GM12878 (cell line): ENCODE data around the gene ITPR2. TPM values are rescaled to one million over a fixed set of nuclear protein-coding genes. Genes with fewer than 3 reads are reported as not detected.

Experiments used
- ATAC-seq: fragments of 200-7000 bp; cut with Tn5 transposase; 3 replicates; pipeline ENCODE4 v1.9.1; 2020; ENCODE audit warnings: mild to moderate bottlenecking, moderate library complexity
- BruUV-seq: library from RNA; stranded (reverse); fragments of 400-500 nt; replicated peaks from 2 replicates; lab custom pipeline; 2021; lab: Mats Ljungman, UMichigan
- CTCF ChIA-PET: fragments of 300-600 bp; sonication (Branson Sonifier 250); formaldehyde crosslinking; extraction: SDS; loops from one replicate; lab custom pipeline; 2021; ENCODE audit warnings: inconsistent platforms; lab: Yijun Ruan, JAX
- POLR2A ChIA-PET: fragments of 350-600 bp; formaldehyde crosslinking; extraction: SDS; loops from one replicate; lab custom pipeline; 2021; ENCODE audit warnings: inconsistent platforms; lab: Charles Lee
- RAD21 ChIA-PET: fragments of 300-600 bp; sonication (Branson Sonifier 250); formaldehyde crosslinking; loops from one replicate; lab custom pipeline; 2023; ENCODE audit warnings: antibody characterized with exemption; ENCODE audit not compliant: unreplicated experiment; lab: Charles Lee
- SMC1A ChIA-PET: fragments of 300-600 bp; sonication (Branson Sonifier 250); formaldehyde crosslinking; loops from one replicate; lab custom pipeline; 2023; ENCODE audit not compliant: unreplicated experiment, uncharacterized antibody; lab: Charles Lee
- DNase-seq: peaks from one replicate; pipeline ENCODE4 v3.0.0-alpha.2; 2011; ENCODE audit warnings: low read depth, low spot score
- FAIRE-seq: peaks from 3 replicates; lab custom pipeline; 2011; peaks lifted over from hg19 to GRCh38; lab: Jason Lieb, UNC
- H2AFZ ChIP-seq: 2 replicates; pipeline ENCODE4 v1.6.0; 2011; ENCODE audit warnings: low read depth, low read length, control low read depth; ENCODE audit not compliant: control insufficient read depth
- H3K27ac ChIP-seq: 2 replicates; pipeline ENCODE4 v1.5.1; 2011; ENCODE audit warnings: control low read depth; ENCODE audit not compliant: control insufficient read depth, insufficient read depth
- H3K27me3 ChIP-seq, 2 experiments: replicated peaks in 1 of 2; 2 replicates each; pipeline versions ENCODE4 v1.6.0 to v1.6.1; 2011; ENCODE audit warnings: low read length in 1 of 2; ENCODE audit not compliant: control insufficient read depth in 2 of 2, insufficient read depth in 2 of 2
- H3K36me3 ChIP-seq, 2 experiments: 2 replicates each; pipeline ENCODE4 v1.5.1; 2011; ENCODE audit warnings: low read length in 1 of 2; ENCODE audit not compliant: control insufficient read depth in 2 of 2, insufficient read depth in 2 of 2
- H3K4me1 ChIP-seq: 2 replicates; pipeline ENCODE4 v1.6.1; 2011; ENCODE audit warnings: mild to moderate bottlenecking, low read length, moderate library complexity, mixed read lengths; ENCODE audit not compliant: control insufficient read depth, insufficient read depth
- H3K4me2 ChIP-seq: 2 replicates; pipeline ENCODE4 v1.6.0; 2011; ENCODE audit warnings: control low read depth; ENCODE audit not compliant: control insufficient read depth, insufficient read depth
- H3K4me3 ChIP-seq: fragments of 200-600 bp; sonication (generic); 2 replicates; pipeline ENCODE4 v1.5.1; 2016
- H3K79me2 ChIP-seq: 2 replicates; pipeline ENCODE4 v1.6.0; 2011; ENCODE audit warnings: low read length; ENCODE audit not compliant: control insufficient read depth, insufficient read depth
- H3K9ac ChIP-seq: 2 replicates; pipeline ENCODE4 v1.8.0; 2011; ENCODE audit warnings: low read length, control low read depth, mixed read lengths; ENCODE audit not compliant: control insufficient read depth, insufficient read depth
- H3K9me3 ChIP-seq: replicated peaks from 3 replicates; pipeline ENCODE4 v1.5.1; 2011; ENCODE audit warnings: mild to moderate bottlenecking, low read length; ENCODE audit not compliant: control insufficient read depth, insufficient read depth
- H4K20me1 ChIP-seq: 2 replicates; pipeline ENCODE4 v1.6.0; 2011; ENCODE audit not compliant: control insufficient read depth, insufficient read depth
- BMI1 ChIP-seq: fragments of 450-650 bp; IDR thresholded peaks from 2 replicates; pipeline ENCODE4 v1.6.1; 2016; ENCODE audit warnings: mild to moderate bottlenecking, moderate library complexity, borderline replicate concordance
- EZH2 ChIP-seq: IDR thresholded peaks from 2 replicates; pipeline ENCODE4 v1.6.1; 2012; ENCODE audit warnings: low read depth, mild to moderate bottlenecking, control low read depth, inconsistent platforms, low read length, borderline replicate concordance; ENCODE audit not compliant: control insufficient read depth
- JUNB ChIP-seq: IDR thresholded peaks from 2 replicates; pipeline ENCODE4 v1.6.1; 2016; ENCODE audit warnings: antibody characterized with exemption, mild to moderate bottlenecking
- PAX8 ChIP-seq: fragments of 450-650 bp; IDR thresholded peaks from 2 replicates; pipeline ENCODE4 v1.6.1; 2017; ENCODE audit warnings: mild to moderate bottlenecking, moderate library complexity
- POU2F2 ChIP-seq: IDR thresholded peaks from 3 replicates; pipeline ENCODE4 v1.6.1; 2011; ENCODE audit warnings: low read depth, mild to moderate bottlenecking, low read length, borderline replicate concordance
- USF1 ChIP-seq: IDR thresholded peaks from 2 replicates; pipeline ENCODE4 v1.6.1; 2011; ENCODE audit warnings: borderline replicate concordance, low read depth, mild to moderate bottlenecking, moderate library complexity, mixed read lengths, low read length; ENCODE audit not compliant: insufficient read depth; ENCODE audit errors: extremely low read length
- ZBTB11 ChIP-seq: fragments of 450-650 bp; formaldehyde crosslinking; IDR thresholded peaks from 2 replicates; pipeline ENCODE4 v1.5.0; 2022; ENCODE audit warnings: mild to moderate bottlenecking, missing genetic modification characterization
- ZNF274 ChIP-seq: IDR thresholded peaks from one replicate; pipeline ENCODE4 v1.8.0; 2011; ENCODE audit not compliant: insufficient read length, insufficient read depth
- WGBS: methylation state at CpG from one replicate; pipeline ENCODE4 v1.1.6; 2016; ENCODE audit warnings: low lambda C conversion rate; ENCODE audit not compliant: insufficient replicate concordance, insufficient coverage; ENCODE audit errors: missing lambda C conversion rate; 5-methylcytosine and 5-hydroxymethylcytosine counted together
- in situ Hi-C: fragments of 300-500 bp; cut with MboI; formaldehyde crosslinking; loops from 9 replicates; pipeline ENCODE4 v1.14.3; 2018; ENCODE audit warnings: mixed read lengths
- intact Hi-C: fragments of 100-400 bp; cut with micrococcal nuclease; formaldehyde crosslinking; loops from one replicate; pipeline ENCODE4 v1.14.2; 2022; ENCODE audit not compliant: unreplicated experiment
- polyA plus RNA-seq, 11 experiments: library from polyadenylated mRNA; depleted of rRNA in 4 of 11; unstranded in 6 of 11; stranded (reverse) in 5 of 11; fragments of >200 nt; fragmentation: Nextera tagmentation in 4 of 11; fragmentation: Illumina TruSeq in 1 of 11; extraction: Ambion mirVana in 4 of 11; extraction: Trizol in 1 of 11; gene quantifications; 1 replicate in 1 of 11; 2 replicates in 10 of 11; pipeline versions ENCODE4 v1.2.1 to v1.2.3, GENCODE V29; 2011 to 2016; ENCODE audit warnings: inconsistent platforms in 2 of 11, missing spikeins in 2 of 11, low read depth in 1 of 11
- total RNA-seq, 4 experiments: library from RNA; depleted of rRNA in 3 of 4; stranded (reverse); fragments of >200 nt in 3 of 4; fragmentation: Illumina TruSeq in 1 of 4; extraction: Trizol in 1 of 4; gene quantifications; 2 replicates each; pipeline versions ENCODE4 v1.2.1 to v1.2.3, GENCODE V29; 2013 to 2021
- TF ChIP-seq, protein P1 (sequence below): IDR thresholded peaks from 2 replicates; pipeline ENCODE4 v1.6.1; 2011; ENCODE audit warnings: mild to moderate bottlenecking, low read depth, low read length, moderate library complexity; ENCODE audit not compliant: insufficient replicate concordance

The ITPR2 gene
- total and polyA plus RNA-seq, 10 of the 15 experiments (the other 5 are each of a cell fraction or from before 2014, with no cell fraction given): 7.5 to 76.2 (median 47.1) TPM

DNA sequence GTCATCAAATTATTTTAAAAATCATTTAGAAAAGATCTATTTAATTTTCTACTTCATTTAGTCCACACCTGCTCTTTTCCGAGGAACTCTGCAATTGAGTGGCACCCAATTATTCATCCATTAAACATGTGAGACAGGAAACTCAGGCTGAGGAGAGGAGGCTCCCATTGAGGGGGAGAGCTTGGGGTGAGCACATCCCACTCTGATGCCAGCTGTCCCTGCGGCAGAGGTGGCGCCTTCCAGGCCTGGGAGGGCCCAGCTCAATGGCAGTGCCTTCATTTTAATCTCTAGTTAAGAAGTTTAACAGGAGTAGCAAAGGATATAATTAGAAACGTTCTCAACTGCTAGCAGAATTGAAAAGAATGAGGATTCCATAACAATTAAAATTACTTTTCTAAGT is 92.0 kb downstream of the ITPR2 start:
- no TSS peak for BruUV-seq
- peaks cover 28% of the 10 kb centered on the region for H3K79me2 ChIP-seq
- CTCF ChIA-PET: interaction anchor here (1.1 to 1.5 kb wide), 2 partner anchors 9 to 90 kb away, joined by 3 to 4 read pairs; no protein-coding TSS in a partner anchor
- RAD21 ChIA-PET: no interaction called here
- ATAC-seq (no peak), DNase-seq (no peak), FAIRE-seq (no peak)
- H3K4me1 ChIP-seq: peaks cover 6% of the 10 kb centered on the region
- no peaks in the 10 kb centered on the region for H3K27me3 ChIP-seq
- H3K4me3 ChIP-seq: no peak overlapping the region
- POLR2A ChIA-PET: interaction anchor here (1.5 to 1.7 kb wide), 3 partner anchors 22 to 105 kb away, joined by 3 to 4 read pairs (median 4); no protein-coding TSS in a partner anchor
- H3K27ac ChIP-seq: no peak overlapping the region
- peaks cover 0 to 2% of the 10 kb centered on the region in 2 experiments; a peak in 3 of 4 replicates for H3K36me3 ChIP-seq
- intact Hi-C loops: no loop called here
- H3K9me3 ChIP-seq: peaks cover 9% of the 10 kb centered on the region
- H3K9ac ChIP-seq: no peak overlapping the region
- TF ChIP-seq ZBTB11 (no peak), BMI1 (no peak), EZH2 (no peak), POU2F2 (no peak), ZNF274 (no peak), USF1 (no peak), JUNB (no peak), PAX8 (no peak)
- TF ChIP-seq, protein P1, sequence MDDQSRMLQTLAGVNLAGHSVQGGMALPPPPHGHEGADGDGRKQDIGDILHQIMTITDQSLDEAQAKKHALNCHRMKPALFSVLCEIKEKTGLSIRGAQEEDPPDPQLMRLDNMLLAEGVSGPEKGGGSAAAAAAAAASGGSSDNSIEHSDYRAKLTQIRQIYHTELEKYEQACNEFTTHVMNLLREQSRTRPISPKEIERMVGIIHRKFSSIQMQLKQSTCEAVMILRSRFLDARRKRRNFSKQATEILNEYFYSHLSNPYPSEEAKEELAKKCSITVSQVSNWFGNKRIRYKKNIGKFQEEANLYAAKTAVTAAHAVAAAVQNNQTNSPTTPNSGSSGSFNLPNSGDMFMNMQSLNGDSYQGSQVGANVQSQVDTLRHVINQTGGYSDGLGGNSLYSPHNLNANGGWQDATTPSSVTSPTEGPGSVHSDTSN: no peak
- SMC1A ChIA-PET: interaction anchor here (0.7 to 1.7 kb wide), 6 partner anchors 10 to 92 kb away, joined by 3 to 8 read pairs (median 4); partner anchors contain the start of gene ITPR2
- no peak overlapping the region for H3K4me2 ChIP-seq
- in situ Hi-C loops: no loop called here
- no peaks in the 10 kb centered on the region for H4K20me1 ChIP-seq
- no peak overlapping the region for H2AFZ ChIP-seq
- WGBS: 83% methylated on average over 4 of the region's 4 CpGs
